CD4-positive, alpha-beta T cell treated with Interferon gamma for 1 hour (primary cell): Measurements from ENCODE around the gene SLC25A42.
A peak's percentile ranks its signal among the peaks of the same experiment; 100 is the strongest.
"Not testable (repeated sequence)": the region's sequence is repeated elsewhere in the genome, so short reads cannot be mapped to it uniquely, and the experiment has no call there.

ENCODE experiments used
- DNase-seq: peaks from one replicate; pipeline ENCODE4 v3.0.0-alpha.2; 2020

Gene SLC25A42, protein sequence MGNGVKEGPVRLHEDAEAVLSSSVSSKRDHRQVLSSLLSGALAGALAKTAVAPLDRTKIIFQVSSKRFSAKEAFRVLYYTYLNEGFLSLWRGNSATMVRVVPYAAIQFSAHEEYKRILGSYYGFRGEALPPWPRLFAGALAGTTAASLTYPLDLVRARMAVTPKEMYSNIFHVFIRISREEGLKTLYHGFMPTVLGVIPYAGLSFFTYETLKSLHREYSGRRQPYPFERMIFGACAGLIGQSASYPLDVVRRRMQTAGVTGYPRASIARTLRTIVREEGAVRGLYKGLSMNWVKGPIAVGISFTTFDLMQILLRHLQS

DNA sequence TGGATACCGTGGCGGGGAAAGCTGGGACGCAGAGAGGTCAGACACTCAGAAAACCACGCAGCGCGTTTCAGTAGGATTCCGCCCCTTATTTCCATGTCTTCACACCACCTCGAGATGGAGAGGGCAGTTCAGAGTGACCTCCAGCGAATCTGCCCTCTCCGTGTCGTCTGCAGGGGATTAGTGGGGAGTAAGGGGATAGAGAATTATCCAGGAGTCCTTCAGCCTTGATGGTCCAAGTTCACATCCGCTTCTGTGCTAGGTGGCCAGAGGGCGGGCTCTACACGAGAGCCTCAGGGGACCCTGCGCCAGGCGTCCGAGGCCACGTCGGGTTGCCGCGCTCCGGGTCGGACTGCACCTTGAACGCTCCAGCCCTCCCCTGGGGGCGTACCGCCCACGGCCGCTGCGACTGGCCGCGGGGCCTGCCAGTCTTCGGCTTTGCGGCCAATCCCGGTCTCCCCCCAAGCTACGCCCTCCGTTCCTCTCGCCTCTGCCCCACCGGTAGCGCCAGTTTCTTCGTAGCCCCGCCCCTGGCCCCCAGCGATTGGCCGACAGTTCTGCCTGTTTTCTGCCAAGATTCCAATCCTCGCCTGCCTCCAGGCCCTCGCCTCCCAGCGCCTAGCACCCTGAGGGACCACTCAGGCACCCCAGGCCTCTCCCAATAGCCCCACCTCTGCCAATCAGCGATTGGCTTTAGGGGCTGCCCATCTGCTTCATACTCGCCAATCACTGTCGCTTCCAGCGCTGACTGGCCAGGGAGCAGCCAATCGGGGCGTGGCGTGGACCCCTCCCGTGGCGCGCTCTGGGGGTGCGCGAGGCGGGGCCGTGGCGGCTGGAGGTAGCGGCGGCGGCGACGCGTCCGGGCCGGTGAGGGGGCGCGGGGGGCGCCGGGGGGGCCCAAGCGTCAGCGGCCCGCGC is at the start of gene SLC25A42:
Gene SLC25A42, plus strand, starts transcription at position 812 of the 915 bp plus-strand sequence. CDS start 32,131 bp downstream, outside the sequence.
- peak; percentile 100 for DNase-seq

DNA sequence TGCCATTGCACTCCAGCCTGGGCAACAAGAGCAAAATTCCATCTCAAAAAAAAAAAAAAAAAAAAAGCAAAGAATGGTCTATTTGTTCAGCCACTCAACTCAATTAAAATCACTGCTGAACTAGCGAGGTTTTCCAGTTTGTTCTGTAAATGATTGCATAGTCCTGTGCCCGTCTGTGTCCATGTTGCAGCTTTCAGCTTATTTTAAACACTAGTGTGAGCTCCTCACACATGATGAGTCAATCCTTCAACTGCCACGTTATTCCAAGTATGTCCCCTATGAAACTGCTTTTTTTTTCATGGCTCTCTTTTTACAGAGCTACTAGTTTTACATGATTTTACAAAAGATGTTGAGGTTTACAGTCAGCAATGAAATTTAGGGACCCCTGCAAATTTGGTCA is 42.7 kb upstream of the SLC25A42 start:
- no peak for DNase-seq

DNA sequence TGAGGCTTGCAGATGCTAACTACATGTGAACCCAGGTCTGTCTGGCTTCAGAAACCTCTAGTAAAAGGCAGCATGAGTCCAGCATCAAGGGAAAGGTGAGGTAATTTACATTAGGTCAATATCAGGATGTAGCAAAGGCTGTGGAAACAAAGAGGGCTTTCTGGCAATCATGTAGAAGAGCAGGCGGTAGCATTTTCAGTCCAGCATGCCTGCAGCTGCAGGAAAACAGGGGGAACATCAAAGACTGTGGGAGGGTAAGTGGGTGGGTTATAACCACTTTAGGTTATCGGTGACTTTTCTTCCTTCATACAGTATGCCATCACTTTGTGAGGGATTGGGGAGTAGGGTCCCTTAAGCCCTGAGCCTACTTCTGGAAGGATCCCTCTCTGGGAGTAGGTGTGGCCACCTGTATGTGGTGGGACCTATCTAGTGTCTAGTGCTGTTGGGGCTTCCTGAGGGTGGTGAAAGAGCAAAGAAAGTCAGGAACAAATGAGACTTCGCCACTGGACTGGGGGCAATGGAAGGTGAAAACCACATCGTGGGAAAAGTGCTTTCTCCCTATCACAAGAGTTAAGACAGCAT is 41.3 kb upstream of the SLC25A42 start:
- no peak for DNase-seq

DNA sequence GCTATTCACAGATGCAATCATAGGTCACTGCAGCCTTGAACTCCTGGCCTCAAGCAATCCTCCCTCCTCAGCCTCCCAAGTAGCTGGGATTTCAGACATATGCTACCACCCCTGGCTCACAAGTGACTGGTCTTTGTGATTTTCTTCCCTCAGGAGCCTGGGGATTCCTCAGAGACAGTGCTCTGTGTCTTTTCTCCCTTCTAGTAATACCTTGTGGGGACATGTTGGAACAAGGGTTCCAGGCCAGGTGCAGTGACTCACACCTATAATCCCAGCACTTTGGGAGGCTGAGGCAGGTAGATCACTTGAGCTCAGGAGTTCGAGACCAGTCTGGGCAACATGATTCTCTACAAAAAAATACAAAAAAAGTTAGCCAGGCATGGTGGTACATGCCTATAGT is 40.4 kb upstream of the SLC25A42 start:
- not testable (repeated sequence) for DNase-seq

DNA sequence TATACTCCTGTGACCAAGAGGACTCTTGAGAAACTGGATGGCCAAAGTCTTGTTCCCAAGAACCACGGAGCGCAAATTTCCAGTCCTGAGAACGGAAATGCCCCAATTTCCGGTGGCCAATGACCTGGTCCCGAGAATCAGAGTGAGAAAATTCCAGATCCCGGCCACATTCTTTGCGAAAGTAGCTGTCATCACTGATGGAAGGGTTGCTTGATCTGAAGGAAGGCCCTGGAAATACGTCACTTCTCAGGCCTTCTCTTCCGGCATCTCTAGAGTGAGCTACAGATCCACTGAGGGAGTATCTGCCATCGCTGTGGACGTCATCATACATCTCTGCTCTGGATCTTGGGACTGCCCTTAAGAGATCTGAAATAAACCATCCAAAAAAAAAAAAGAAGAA is 37.9 kb upstream of the SLC25A42 start:
- no peak for DNase-seq

DNA sequence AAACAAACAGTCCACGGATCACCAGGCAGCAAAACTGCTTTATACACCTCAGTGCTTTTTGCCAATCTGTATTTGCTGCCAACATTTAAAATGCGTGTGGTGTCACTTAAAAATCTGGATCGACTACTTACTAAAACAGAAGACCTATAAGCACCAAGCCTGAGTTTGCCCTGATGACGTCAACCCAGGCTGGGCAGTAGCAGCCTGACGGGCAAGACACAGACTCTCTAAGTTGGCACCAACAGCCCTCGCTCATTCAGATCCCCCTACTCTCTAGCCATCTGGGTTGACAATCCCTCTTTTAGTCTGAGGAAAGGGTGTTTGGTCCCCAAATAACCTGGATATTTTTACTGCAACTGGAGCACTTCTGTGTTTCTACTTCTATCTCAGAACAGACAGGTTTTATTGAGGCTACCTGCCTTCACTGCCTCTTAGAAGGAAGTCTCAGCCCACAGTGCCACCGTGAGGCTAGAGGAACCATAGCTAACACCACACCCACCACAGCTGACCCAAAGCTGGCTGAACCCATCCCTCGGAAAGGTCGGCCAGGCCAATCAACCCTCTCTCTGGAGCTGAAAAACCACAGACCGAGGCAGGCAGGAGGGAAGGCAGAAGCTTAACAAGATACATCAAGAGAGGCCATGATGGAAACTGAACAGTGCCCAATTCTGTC is 37.4 kb upstream of the SLC25A42 start:
- DNase-seq, result no peak

DNA sequence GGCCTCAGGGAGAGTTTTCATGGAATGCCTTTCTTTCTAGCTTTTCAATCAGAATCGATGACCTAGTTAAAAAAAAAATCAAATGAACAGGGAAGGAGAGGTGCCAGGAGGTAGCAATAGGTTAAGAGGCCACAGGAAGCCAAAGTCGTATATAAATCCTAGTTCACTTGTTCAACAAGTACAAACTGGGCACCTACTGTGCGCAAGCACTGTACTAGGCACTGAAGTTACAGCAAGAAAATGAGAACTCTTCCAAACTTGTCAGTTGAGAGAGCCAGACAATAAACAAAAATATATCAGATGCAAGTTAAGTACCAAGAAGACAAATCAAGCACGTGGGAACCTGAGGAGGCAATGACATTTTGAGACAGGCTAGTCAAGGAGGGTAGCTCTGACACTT is 36.6 kb upstream of the SLC25A42 start:
- DNase-seq, result no peak

DNA sequence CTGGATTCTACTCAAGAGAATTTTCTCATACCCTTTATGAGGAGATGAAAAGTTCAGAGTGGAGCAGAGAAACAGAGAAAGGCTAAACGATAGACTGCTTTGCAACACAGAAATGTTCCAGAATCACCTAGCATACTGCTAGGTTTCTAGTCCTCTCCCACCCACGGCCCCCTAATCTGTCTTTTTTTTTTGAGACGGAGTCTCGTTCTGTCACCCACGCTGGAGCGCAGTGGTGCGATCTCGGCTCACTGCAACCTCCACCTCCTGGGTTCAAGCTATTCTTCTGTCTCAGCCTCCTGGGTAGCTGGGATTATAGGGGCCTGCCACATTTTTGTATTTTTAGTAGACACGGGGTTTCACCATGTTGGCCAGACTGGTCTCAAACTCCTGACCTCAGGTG is 35.3 kb upstream of the SLC25A42 start:
- DNase-seq, result no peak

DNA sequence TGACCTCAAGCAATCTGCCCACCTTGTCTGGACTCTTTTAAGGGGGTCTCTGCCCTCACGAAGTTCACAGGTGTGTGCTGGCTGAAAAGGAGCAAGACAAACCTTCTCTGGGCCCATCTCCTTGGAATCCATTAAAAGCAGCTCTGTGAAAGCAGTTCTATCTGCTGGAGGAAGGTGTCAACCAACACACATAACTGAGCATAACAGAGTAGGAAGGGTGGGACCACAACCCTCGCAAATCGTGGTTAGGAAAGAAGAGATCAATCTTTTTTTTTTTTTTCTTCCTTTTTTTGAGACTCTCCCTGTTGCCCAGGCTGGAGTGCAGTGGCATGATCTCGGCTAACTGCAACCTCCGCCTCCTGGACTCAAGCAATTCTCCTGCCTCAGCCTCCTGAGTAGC is 31.9 kb upstream of the SLC25A42 start:
- DNase-seq, result no peak

DNA sequence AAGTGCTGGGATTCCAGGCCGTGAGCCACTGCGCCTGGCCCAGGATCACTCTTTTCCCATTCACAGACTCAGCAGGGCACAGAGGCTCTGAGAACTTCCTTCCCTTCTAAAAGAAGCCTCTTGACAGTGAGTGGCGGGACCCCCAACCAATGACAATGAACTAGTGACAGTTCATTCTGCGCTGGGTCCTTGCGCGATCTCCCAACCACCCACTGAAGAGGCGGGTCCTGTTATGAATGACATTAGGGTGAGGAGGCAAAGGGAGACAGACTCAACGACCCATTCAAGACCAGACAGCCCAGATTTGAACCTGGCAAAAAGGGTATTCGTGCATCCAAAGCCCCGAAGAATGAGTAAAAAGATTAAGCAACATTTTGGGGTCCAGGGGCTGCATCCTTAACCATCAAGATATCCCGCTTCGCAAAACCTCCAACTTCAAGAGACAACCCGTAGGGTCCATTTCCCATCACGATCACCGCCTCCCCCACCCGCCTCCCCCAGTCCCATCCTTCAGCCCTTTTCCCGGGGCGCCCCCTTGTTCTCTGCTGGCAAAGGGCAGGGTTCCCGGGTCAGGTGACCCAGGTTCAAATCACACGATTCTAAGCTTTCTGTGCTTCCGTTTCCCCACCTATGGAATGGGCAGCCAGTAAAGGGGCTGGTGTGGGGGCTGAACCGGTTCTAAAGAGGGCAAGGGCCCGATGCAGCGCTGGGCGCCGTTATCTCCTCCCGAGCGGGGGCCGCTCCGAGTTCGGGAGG is 31.2 kb upstream of the SLC25A42 start:
- DNase-seq, result peak; percentile 81

DNA sequence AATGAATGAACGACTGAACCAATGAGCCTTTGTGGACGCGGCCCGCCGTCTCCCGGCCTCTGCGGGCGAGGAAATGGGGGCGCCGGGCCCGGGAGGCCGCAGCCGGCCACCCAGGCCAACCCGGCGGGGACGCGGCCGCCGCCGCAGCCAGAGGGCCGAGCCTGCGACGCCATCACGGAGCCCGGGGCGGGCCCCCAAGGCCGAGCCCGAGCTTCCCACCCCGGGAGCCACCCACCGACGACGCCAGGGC is 30.7 kb upstream of the SLC25A42 start:
- DNase-seq, result no peak

DNA sequence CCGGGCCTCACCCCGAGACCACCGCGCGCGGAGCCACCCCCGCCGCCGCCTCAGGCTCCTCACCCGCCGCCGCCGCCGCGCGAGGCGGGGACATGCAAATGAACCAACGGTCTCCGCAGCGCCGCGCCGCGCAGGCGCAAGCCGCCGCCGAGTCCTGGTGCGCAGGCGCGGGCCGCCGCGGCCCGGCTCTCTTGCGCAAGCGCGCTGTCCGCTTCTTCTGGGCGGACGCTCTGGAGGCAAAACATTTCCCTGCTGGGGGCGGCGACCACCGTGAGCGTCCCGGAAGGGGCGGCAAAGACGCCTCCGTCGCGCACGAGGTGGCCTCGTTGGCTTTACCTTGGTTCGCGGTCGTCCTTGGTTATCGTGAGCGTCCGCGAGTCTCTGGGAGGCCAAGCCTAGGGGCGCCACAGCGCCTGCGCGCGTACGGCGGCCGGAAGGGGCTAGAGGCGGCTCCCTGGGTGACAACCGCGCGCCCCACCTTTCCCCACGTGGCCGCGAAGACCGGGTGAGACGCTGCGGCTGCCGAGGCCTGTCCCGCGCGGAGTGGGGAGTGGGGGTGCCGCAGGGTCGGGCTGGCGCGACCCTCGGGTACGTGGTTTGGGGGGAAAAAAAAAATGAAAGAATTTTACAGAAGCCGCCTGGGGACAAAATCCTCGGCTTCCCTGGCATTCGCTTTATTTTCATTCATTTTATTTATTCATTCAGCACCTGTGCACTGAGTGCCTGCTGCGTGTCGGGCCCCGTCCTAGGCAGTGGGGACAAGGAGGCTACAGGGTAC is 30.2 kb upstream of the SLC25A42 start, which contains the start of the genes ARMC6 and SUGP2:
Gene ARMC6, plus strand, starts transcription at position 178 of the 778 bp plus-strand sequence. CDS start 607 bp downstream, outside the sequence.
Gene SUGP2, minus strand, starts transcription at position 92 of the 778 bp plus-strand sequence. CDS start 2,446 bp downstream, outside the sequence.
- peak; percentile 91 for DNase-seq

DNA sequence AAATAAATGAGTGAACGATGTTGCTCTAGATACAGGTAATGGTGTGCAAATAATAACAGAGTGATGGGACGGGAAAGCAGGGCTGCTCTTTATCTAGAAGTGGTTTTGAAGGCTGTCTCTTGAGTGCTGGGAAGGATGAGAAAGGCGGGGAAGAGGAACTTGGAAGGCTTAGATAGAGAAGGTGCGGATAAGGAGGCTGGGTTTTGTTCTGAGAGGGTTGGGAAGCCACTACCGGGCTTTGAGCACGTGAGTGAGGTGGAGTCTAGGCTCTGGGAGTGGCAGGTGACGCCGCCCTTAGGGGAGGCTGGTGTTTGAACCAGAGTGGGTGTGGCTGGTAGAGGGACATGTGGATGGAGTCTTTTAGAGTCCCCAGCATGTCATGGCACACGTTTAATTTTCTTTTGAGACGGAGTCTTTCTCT is 29.6 kb upstream of the SLC25A42 start:
- peak; percentile 69 for DNase-seq

DNA sequence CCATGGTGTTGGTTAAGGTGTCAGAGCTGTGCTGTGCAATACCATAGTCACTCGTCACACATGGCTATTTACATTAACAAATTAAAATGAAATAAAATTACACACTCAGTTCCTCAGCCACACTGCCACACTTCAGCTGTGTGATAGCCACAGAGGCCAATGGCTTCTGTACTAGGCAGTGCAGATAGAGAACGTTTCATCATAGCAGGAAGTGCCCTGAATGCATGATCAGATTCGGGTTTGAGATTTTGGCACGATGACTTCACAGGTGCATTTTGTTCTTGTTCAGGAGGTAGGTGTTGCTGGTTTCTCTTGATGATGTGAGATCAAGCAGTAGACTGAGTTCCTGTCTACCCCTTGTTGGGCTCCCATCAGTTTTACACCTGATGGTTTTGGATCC is 23.9 kb upstream of the SLC25A42 start:
- DNase-seq, result peak; percentile 36

DNA sequence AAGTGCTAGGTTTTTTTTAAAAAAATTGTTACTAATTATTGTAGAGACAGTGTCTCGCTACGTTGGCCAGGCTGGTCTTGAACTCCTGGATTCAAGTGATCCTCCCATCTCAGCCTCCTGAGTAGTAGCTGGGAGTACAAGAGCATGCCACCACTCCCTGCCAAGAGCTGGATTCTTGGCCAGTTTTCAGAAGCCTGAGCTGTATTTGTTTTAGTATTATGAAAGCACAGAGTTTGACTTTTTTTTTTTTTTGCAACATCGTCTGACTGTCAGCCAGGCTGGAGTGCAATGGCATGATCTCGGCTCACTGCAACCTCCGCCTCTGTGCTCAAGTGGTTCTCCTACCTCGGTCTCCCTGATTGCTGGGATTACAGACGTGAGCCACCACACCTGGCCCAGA is 23.4 kb upstream of the SLC25A42 start:
- no peak for DNase-seq

DNA sequence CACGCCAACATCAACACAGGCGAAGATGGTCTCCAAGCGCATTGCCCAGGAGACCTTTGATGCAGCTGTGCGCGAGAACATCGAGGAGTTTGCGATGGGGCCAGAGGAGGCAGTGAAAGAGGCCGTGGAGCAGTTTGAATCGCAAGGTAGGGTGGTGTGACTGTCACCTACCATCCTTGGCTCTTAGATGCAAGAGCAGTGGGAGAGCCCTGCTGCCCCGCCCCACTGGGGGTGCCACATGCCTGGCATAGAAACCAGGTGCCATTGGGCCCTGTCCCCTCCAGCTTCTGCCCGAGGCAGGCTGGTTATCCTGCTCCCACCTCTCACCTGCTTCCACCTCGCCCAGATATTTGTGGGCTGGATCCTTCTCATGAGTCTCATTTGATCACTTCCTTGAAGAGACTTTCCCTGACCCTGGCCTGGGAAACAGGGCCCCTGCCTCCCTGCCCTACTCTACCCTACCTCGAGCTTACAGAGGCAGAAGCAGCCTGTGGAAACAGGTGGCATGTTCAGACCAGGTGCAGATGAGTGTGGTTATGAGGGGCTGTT is 21.0 kb upstream of the SLC25A42 start:
- no peak for DNase-seq

DNA sequence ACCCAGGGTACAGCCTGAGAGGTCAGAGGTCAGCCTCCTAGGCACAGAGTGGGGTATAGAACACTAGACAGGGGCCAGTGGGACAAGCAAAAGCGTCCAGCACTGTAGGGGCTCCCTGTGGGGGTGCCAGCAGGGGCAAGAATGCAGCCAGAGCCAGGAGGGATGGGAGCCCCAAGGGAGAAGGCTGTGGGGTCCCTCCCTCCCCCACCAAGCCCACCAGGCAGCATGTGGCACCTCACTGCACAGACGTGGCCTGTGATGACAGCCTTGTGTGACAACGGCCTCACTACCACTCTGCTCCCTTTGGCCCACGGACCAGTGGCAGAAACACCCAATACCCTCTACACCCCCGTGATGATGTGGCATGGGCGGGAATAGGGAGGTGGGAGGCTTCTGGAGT is 20.3 kb upstream of the SLC25A42 start:
- no peak for DNase-seq

DNA sequence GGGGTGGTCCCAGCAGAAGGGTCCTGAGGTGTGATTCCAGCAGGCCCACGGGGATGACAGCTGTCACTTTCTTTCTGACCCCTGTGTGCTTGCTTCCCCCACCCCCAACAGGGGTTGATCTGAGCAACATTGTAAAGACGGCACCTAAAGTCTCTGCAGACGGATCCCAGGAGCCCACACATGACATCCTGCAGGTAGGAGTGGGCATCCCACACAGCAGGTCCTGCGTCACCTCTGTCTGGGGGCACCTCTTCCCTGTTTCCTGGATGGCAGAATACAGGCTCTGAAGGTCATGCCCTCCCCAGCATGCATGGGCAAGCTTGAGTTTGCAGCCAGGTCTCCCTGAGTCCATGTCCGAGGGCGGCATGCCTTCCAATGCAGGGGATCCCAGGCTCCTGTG is 19.9 kb upstream of the SLC25A42 start:
- DNase-seq, result no peak

DNA sequence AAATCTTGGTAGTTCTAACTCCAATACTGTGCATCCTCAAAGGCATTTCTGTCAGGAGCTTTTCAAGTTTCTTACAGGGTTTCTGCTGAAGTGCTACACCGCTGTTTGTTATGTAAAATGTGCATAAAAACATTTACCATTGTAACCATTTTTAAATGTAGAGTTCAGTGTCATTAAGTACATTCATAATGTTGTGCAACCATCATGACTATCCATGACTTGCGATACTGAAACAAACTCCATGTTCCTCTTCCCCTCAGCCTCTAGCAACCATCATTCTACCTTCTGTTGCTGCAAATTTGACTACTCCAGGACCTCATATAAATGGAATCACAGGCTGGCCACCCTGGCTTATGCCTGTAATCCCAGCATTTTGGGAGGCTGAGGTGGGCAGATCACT is 14.4 kb upstream of the SLC25A42 start:
- DNase-seq, result no peak

DNA sequence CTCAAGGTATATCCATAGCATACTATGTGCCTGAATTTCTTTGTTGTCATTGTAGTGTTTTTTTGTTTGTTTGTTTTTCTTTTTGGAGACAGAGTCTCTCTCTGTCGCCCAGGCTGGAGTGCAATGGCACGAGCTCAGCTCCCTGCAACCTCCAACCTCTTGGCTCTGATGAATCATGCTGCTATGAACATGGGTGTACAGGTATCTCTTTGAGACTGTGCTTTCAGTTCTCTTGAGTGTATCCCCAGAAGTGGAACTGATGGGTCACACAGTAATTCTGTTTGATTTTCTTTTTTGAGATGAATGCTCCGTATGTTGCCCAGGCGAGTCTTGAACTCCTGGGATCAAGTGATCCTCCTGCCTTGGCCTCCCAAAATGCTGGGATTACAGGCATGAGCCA is 13.7 kb upstream of the SLC25A42 start:
- no peak for DNase-seq

DNA sequence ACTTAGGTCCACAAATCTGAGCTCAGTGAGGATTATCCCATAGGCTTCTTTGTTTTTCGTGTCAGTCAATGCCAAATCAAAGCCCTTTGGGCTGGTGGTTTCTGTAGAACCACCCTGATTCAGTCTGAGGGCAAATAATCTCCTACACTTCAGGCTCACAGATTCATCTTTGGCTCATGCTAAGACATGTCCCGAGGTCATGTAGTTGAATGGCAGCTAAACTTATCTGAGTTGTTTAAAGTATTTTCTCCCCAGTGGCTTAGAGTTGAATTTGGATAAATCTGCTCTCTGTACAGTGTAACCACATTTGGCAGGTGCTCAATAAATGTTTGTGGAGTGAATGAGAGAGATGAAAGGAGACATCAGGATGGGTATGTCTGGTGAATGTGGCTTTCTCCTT is 13.1 kb upstream of the SLC25A42 start:
- no peak for DNase-seq
